Measurements from ENCODE around the gene SUGCT. TPM values are rescaled to one million over a fixed set of nuclear protein-coding genes. Genes with fewer than 3 reads are reported as not detected.

Gene SUGCT
- total RNA-seq, 1 donor from 2014 or later, result 9.8 TPM

DNA sequence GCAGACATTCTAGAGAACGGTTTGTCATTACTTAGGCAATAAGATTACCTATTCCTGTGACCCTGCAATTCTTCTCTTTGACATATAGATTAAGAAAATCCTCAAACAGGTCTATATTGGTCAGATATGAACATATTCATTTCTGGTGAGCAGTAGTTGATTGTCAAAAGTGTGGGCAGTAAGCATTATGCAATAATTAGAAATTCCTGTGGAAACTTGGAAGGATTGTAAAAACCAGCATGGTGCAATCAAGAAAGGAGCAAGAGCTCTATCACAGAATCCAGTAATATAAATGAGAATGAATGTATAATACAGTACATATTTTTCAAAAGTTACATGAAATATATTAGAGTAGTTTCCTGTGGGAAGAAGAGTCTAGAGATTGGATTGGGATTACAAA, 406.5 kb downstream of the SUGCT start:
- Mint-ChIP-seq H3K4me3 (no peak overlapping the region), H3K27ac (no peak overlapping the region), H3K36me3 (no peaks in the 10 kb centered on the region), H3K9me3 (peaks cover 3% of the 10 kb centered on the region), H3K4me1 (peaks cover 54% of the 10 kb centered on the region), H3K27me3 (ENCODE audit: low read depth) (no peaks in the 10 kb centered on the region)
- TF ChIP-seq, protein P1, sequence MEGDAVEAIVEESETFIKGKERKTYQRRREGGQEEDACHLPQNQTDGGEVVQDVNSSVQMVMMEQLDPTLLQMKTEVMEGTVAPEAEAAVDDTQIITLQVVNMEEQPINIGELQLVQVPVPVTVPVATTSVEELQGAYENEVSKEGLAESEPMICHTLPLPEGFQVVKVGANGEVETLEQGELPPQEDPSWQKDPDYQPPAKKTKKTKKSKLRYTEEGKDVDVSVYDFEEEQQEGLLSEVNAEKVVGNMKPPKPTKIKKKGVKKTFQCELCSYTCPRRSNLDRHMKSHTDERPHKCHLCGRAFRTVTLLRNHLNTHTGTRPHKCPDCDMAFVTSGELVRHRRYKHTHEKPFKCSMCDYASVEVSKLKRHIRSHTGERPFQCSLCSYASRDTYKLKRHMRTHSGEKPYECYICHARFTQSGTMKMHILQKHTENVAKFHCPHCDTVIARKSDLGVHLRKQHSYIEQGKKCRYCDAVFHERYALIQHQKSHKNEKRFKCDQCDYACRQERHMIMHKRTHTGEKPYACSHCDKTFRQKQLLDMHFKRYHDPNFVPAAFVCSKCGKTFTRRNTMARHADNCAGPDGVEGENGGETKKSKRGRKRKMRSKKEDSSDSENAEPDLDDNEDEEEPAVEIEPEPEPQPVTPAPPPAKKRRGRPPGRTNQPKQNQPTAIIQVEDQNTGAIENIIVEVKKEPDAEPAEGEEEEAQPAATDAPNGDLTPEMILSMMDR (IDR thresholded peaks at IDR 0.05; ENCODE audit: unreplicated experiment), result no peak
- no peak for DNase-seq (ENCODE audit: low spot score in 2 of 2, unreplicated experiment in 2 of 2)

DNA sequence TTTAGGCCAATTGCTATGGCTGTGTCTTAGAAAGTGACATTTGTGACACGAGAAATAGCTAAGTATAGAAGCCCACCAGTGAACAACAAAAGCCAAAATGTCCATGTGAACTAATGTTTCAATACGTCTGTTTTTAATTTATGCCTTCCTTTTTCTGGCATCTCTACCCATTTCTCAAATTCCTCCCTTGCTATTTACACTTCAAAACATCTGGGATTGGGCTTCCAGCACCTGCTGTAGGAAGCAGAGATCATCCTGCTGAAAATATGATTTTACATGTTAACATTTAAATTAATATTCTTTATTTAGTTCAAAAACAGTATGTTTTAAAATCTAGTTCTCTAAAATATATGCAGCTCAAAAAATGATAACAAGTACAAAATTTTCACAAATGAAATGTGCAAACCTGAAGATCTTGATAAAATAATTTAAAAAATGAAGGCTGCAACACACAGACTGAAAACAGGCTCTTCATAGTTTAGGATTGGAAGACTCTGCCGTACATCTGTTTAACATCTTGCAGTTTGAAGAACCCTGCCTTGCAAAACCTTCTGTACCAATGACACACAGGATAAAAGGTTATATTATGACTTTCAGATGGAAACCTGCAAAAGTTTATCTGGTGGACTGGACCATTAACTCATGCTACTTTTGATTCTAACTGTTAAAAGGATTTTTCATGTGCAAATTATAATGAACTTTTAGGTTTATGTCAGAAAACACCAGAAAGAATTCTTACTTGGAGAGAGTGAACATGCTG, 408.4 kb downstream of the SUGCT start:
- H3K36me3 Mint-ChIP-seq, result no peaks in the 10 kb centered on the region
- no peak for DNase-seq (ENCODE audit: low spot score in 2 of 2, unreplicated experiment in 2 of 2)
- TF ChIP-seq, protein P1 (IDR thresholded peaks at IDR 0.05; ENCODE audit: unreplicated experiment), result no peak
- H3K4me3 Mint-ChIP-seq, result no peak overlapping the region
- peak overlapping the region; percentile 92 for H3K27ac Mint-ChIP-seq
- H3K27me3 Mint-ChIP-seq (ENCODE audit: low read depth), result no peaks in the 10 kb centered on the region
- H3K9me3 Mint-ChIP-seq, result peaks cover 3% of the 10 kb centered on the region
- peaks cover 48% of the 10 kb centered on the region for H3K4me1 Mint-ChIP-seq

DNA sequence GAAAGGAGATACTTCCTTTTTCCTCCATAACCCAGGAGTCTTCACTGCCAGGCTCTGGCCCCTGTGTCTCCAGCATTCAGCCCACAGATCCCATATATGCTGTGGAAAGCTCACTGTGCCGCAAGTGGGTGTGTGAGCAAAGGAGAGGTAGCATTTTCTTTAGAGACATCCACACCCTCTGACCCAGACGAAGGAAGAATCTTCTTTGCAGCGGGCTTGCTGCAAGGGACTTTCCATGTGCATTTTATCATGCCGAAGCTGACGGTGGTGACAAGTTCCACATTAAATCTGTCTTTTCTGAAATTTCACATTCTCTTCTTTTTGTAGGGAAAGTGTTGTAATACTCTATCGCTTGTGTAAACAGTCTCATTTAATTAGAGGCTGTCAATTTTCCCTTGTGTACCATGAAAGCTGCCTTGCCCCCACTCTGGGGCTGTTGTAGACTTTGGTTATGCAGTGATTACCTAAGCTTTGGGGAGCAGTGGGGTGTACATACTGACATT, 409.5 kb downstream of the SUGCT start:
- DNase-seq (ENCODE audit: low spot score in 2 of 2, unreplicated experiment in 2 of 2), result no peak
- peaks cover 2% of the 10 kb centered on the region for H3K36me3 Mint-ChIP-seq
- H3K27me3 Mint-ChIP-seq (ENCODE audit: low read depth), result no peaks in the 10 kb centered on the region
- TF ChIP-seq, protein P1 (IDR thresholded peaks at IDR 0.05; ENCODE audit: unreplicated experiment), result no peak
- H3K27ac Mint-ChIP-seq, result peak overlapping the region; percentile 92
- H3K4me3 Mint-ChIP-seq, result no peak overlapping the region
- H3K9me3 Mint-ChIP-seq, result no peaks in the 10 kb centered on the region
- H3K4me1 Mint-ChIP-seq, result peaks cover 47% of the 10 kb centered on the region

DNA sequence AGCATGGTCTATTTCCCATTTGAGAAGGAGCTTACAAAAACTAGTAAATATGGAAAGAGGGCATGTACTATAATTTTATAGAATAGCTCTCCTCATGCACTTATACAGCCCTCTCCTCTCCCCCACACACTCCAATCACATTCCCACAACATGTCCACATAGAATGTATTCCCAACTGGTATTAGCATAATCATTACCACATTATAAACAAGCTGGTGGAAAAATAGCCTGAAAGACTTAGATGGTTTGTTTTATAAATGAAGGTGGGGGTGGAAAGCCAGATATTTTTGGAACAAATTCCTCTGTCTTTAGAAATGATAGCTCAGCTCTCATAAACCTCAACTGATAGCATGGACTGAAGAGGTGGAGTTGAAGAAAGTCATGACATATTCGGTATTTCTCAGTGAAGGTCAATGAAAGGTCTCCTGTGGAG, 410.1 kb downstream of the SUGCT start:
- Mint-ChIP-seq H3K4me1 (peaks cover 47% of the 10 kb centered on the region), H3K36me3 (peaks cover 2% of the 10 kb centered on the region), H3K9me3 (no peaks in the 10 kb centered on the region), H3K4me3 (no peak overlapping the region), H3K27me3 (ENCODE audit: low read depth) (no peaks in the 10 kb centered on the region), H3K27ac (peak overlapping the region; percentile 92)
- TF ChIP-seq, protein P1 (IDR thresholded peaks at IDR 0.05; ENCODE audit: unreplicated experiment), result no peak
- DNase-seq (ENCODE audit: low spot score in 2 of 2, unreplicated experiment in 2 of 2), result no peak

DNA sequence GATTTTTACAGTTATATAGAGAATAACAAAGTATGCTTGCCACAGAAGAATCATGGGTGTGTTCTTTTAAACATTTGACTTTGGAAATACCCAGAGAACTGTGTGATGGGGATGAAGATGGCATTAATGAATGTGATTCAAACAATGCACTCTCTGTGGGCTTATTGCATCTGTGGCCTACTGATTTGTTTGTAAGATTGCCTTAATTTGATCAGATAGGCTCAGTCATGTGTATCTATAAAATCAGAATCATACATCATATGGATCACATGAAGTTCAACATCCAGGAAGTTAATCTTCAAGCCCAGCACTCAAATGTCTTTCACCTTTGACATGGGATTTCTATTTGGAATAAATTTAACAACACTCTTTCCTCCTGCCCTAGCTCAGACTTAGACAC, 410.9 kb downstream of the SUGCT start:
- Mint-ChIP-seq H3K27me3 (ENCODE audit: low read depth) (no peaks in the 10 kb centered on the region), H3K4me1 (peaks cover 47% of the 10 kb centered on the region), H3K36me3 (peaks cover 2% of the 10 kb centered on the region), H3K27ac (peak overlapping the region; percentile 92), H3K9me3 (no peaks in the 10 kb centered on the region), H3K4me3 (no peak overlapping the region)
- TF ChIP-seq, protein P1 (IDR thresholded peaks at IDR 0.05; ENCODE audit: unreplicated experiment), result no peak
- DNase-seq (ENCODE audit: low spot score in 2 of 2, unreplicated experiment in 2 of 2), result no peak

Measured in mesothelial cell of epicardium (in vitro differentiated cells).